IMR-90 (cell line): Measurements from ENCODE around the gene DNTTIP2. TPM values are rescaled to one million over a fixed set of nuclear protein-coding genes. Genes with fewer than 3 reads are reported as not detected.

Experiments
- ATAC-seq: fragments of 200-7000 bp; cut with Tn5 transposase; 2 replicates; pipeline ENCODE4 v1.9.1; 2020; ENCODE audit warnings: low read depth, mild to moderate bottlenecking, moderate library complexity
- BruUV-seq: library from RNA; stranded (reverse); fragments of 400-500 nt; replicated peaks from 2 replicates; lab custom pipeline; 2021; lab: Mats Ljungman, UMichigan
- CTCF ChIA-PET: fragments of 300-600 bp; formaldehyde crosslinking; extraction: SDS; loops from one replicate; lab custom pipeline; 2021; ENCODE audit warnings: antibody characterized with exemption; lab: Yijun Ruan, JAX
- POLR2A ChIA-PET: fragments of 300-600 bp; sonication (Branson Sonifier 250); formaldehyde crosslinking; loops from one replicate; lab custom pipeline; 2022; ENCODE audit warnings: antibody characterized with exemption; ENCODE audit not compliant: unreplicated experiment; lab: Charles Lee
- DNase-seq: peaks from one replicate; pipeline ENCODE4 v3.0.0; 2013
- H2AFZ ChIP-seq: replicated peaks from 2 replicates; pipeline ENCODE3; 2013; ENCODE audit warnings: low read length, mild to moderate bottlenecking; ENCODE audit not compliant: poor library complexity
- H2AK5ac ChIP-seq: 2 replicates; pipeline ENCODE4 v1.6.1; 2013; ENCODE audit warnings: low read depth, low read length, inconsistent platforms
- H2AK9ac ChIP-seq: replicated peaks from 2 replicates; pipeline ENCODE3; 2013; ENCODE audit warnings: mild to moderate bottlenecking, low read depth, low read length, moderate library complexity; ENCODE audit not compliant: poor library complexity
- H2BK120ac ChIP-seq: 2 replicates; pipeline ENCODE4 v1.6.1; 2013; ENCODE audit warnings: low read depth, low read length, inconsistent platforms
- H2BK15ac ChIP-seq: 3 replicates; pipeline ENCODE4 v1.6.1; 2013; ENCODE audit warnings: low read depth, low read length, inconsistent platforms
- H2BK20ac ChIP-seq: 2 replicates; pipeline ENCODE4 v1.6.1; 2013; ENCODE audit warnings: low read depth, mild to moderate bottlenecking, inconsistent platforms, low read length, moderate library complexity
- H2BK5ac ChIP-seq: 2 replicates; pipeline ENCODE4 v1.6.1; 2013; ENCODE audit warnings: mild to moderate bottlenecking, low read depth, low read length, inconsistent platforms; ENCODE audit not compliant: poor library complexity, severe bottlenecking
- H3K14ac ChIP-seq: replicated peaks from 2 replicates; pipeline ENCODE4 v1.6.1; 2013; ENCODE audit warnings: low read depth, low read length, inconsistent platforms
- H3K18ac ChIP-seq: 2 replicates; pipeline ENCODE4 v1.6.1; 2013; ENCODE audit warnings: low read depth, low read length, control low read depth
- H3K23ac ChIP-seq: 2 replicates; pipeline ENCODE4 v1.6.1; 2013; ENCODE audit warnings: low read depth, low read length, inconsistent platforms
- H3K27ac ChIP-seq: 2 replicates; pipeline ENCODE4 v1.5.1; 2013; ENCODE audit warnings: mild to moderate bottlenecking, control low read depth, low read length; ENCODE audit not compliant: insufficient read depth
- H3K27me3 ChIP-seq: 2 replicates; pipeline ENCODE4 v1.6.1; 2013; ENCODE audit warnings: low read length; ENCODE audit not compliant: control insufficient read depth, insufficient read depth
- H3K36me3 ChIP-seq: 2 replicates; pipeline ENCODE4 v1.6.1; 2013; ENCODE audit warnings: low read length, mixed read lengths; ENCODE audit not compliant: control insufficient read depth, insufficient read depth
- H3K4ac ChIP-seq: 2 replicates; pipeline ENCODE4 v1.6.1; 2013; ENCODE audit warnings: low read depth, low read length, inconsistent platforms
- H3K4me1 ChIP-seq: 2 replicates; pipeline ENCODE4 v1.6.1; 2013; ENCODE audit warnings: low read length, mixed read lengths; ENCODE audit not compliant: control insufficient read depth, insufficient read depth
- H3K4me2 ChIP-seq: 2 replicates; pipeline ENCODE4 v1.6.1; 2013; ENCODE audit warnings: low read depth, mild to moderate bottlenecking, control low read depth, low read length, moderate library complexity
- H3K4me3 ChIP-seq: 2 replicates; pipeline ENCODE4 v1.5.1; 2013; ENCODE audit warnings: low read depth, mild to moderate bottlenecking, control low read depth, low read length, moderate library complexity; ENCODE audit not compliant: insufficient read depth
- H3K56ac ChIP-seq: 2 replicates; pipeline ENCODE4 v1.6.1; 2013; ENCODE audit warnings: low read length, inconsistent platforms; ENCODE audit not compliant: insufficient read depth; ENCODE audit errors: extremely low read depth
- H3K79me1 ChIP-seq, 2 experiments: 2 replicates each; pipeline ENCODE4 v1.6.1; 2013; ENCODE audit warnings: low read length in 2 of 2, inconsistent platforms in 1 of 2, low read depth in 1 of 2
- H3K9ac ChIP-seq: 2 replicates; pipeline ENCODE4 v1.6.1; 2013; ENCODE audit warnings: low read depth, low read length, control low read depth
- H3K9me1 ChIP-seq: 2 replicates; pipeline ENCODE4 v1.6.1; 2013; ENCODE audit warnings: low read length, inconsistent platforms; ENCODE audit not compliant: insufficient read depth
- H3K9me3 ChIP-seq: 2 replicates; pipeline ENCODE4 v1.6.1; 2013; ENCODE audit warnings: low read length; ENCODE audit not compliant: control insufficient read depth, insufficient read depth
- H4K20me1 ChIP-seq: 2 replicates; pipeline ENCODE4 v1.6.1; 2013; ENCODE audit warnings: low read length, inconsistent platforms; ENCODE audit not compliant: insufficient read depth
- H4K5ac ChIP-seq: 2 replicates; pipeline ENCODE4 v1.6.1; 2013; ENCODE audit warnings: mild to moderate bottlenecking, low read depth, low read length, control low read depth
- H4K8ac ChIP-seq, 2 experiments: 2 replicates each; pipeline ENCODE4 v1.6.1; 2013; ENCODE audit warnings: low read depth in 2 of 2, low read length in 2 of 2, control low read depth in 1 of 2, inconsistent platforms in 1 of 2
- H4K91ac ChIP-seq: 2 replicates; pipeline ENCODE4 v1.6.1; 2013; ENCODE audit warnings: low read depth, low read length, inconsistent platforms; ENCODE audit not compliant: insufficient read depth
- RFX5 ChIP-seq: IDR thresholded peaks from 2 replicates; pipeline ENCODE4 v1.8.0; 2012; ENCODE audit warnings: low read depth, mild to moderate bottlenecking, low read length, moderate library complexity
- WGBS, 2 experiments: methylation state at CpG; one replicate each; pipeline versions ENCODE4 v1.1.5 to v1.1.7; 2013; ENCODE audit warnings: missing lambda C conversion rate in 2 of 2; ENCODE audit not compliant: insufficient read length in 1 of 2; ENCODE audit errors: extremely low coverage in 2 of 2; 5-methylcytosine and 5-hydroxymethylcytosine counted together
- dilution Hi-C: fragments of 300-500 bp; cut with HindIII; formaldehyde crosslinking; loops from one replicate; pipeline ENCODE4 v1.14.3; 2018; ENCODE audit warnings: low sequenced_read_pairs; ENCODE audit not compliant: unreplicated experiment
- in situ Hi-C: fragments of 300-500 bp; cut with MboI; formaldehyde crosslinking; loops from 3 replicates; pipeline ENCODE4 v1.14.3; 2019; ENCODE audit warnings: low sequenced_read_pairs, inconsistent platforms, mixed read lengths
- intact Hi-C: fragments of 100-400 bp; cut with micrococcal nuclease; formaldehyde crosslinking; loops from 2 replicates; pipeline ENCODE4 v1.10.0; 2022
- polyA plus RNA-seq, 3 experiments: library from polyadenylated mRNA; depleted of rRNA; stranded (reverse); fragments of >200 nt; gene quantifications; 2 replicates each; pipeline ENCODE4 v1.2.3, GENCODE V29; 2012; ENCODE audit warnings: low replicate concordance in 1 of 3
- total RNA-seq: library from RNA; depleted of rRNA; stranded (reverse); fragments of >200 nt; gene quantifications from 2 replicates; pipeline ENCODE4 v1.2.3, GENCODE V29; 2012

The DNTTIP2 gene
- total and polyA plus RNA-seq, 2 of the 4 experiments (the other 2 are of a cell fraction) = 14.2 to 24.4 TPM

GRCh38 chr1:93882269-93882668 lies 3.3 kb upstream of the DNTTIP2 start:
- H3K79me1 ChIP-seq = peaks cover 4 to 20% of the 10 kb centered on the region in 2 experiments; a peak in 2 of 4 replicates
- H2BK120ac ChIP-seq = no peak overlapping the region
- intact Hi-C loops = no loop called here
- in situ Hi-C loops = loop anchor here (25.0 kb wide), 1 partner anchor 455 kb away; no protein-coding TSS in a partner anchor
- no peak overlapping the region for H4K91ac ChIP-seq
- no peak overlapping the region for H2AK9ac ChIP-seq
- H4K20me1 ChIP-seq = no peaks in the 10 kb centered on the region
- no peak overlapping the region for H4K5ac ChIP-seq
- BruUV-seq = no TSS peak
- ATAC-seq (no peak), DNase-seq (no peak)
- ChIA-PET POLR2A (no interaction called here), CTCF (no interaction called here)
- no peak overlapping the region for H2AK5ac ChIP-seq
- H3K4me2 ChIP-seq = no peak overlapping the region
- dilution Hi-C loops = no loop called here
- H3K23ac ChIP-seq = no peak overlapping the region
- H3K9me3 ChIP-seq = no peaks in the 10 kb centered on the region
- no peak overlapping the region for H3K14ac ChIP-seq
- H4K8ac ChIP-seq = no peak overlapping the region
- H3K4me1 ChIP-seq = no peaks in the 10 kb centered on the region; the same call in 1 of the 2 replicates
- no peak overlapping the region for H3K56ac ChIP-seq
- WGBS, 2 experiments = 83% methylated on average over 2 of the region's 4 CpGs; no CpG with 5 or more reads in 1 of the 2 experiments
- no peak overlapping the region for H3K18ac ChIP-seq
- no peak overlapping the region for H2BK5ac ChIP-seq
- no peak overlapping the region for H3K9ac ChIP-seq
- no peak overlapping the region for H2BK20ac ChIP-seq
- no peak overlapping the region for H2BK15ac ChIP-seq
- no peaks in the 10 kb centered on the region; the same call in 1 of the 2 replicates for H3K9me1 ChIP-seq
- no peaks in the 10 kb centered on the region for H3K27me3 ChIP-seq
- peaks cover 7% of the 10 kb centered on the region for H3K36me3 ChIP-seq
- no peak overlapping the region for H3K4ac ChIP-seq
- no peak for TF ChIP-seq RFX5
- H3K27ac ChIP-seq = no peak overlapping the region
- no peak overlapping the region for H3K4me3 ChIP-seq
- no peak overlapping the region for H2AFZ ChIP-seq
